ENCODE measurements around the gene PIP5K1B.
"Not testable (repeated sequence)": the region's sequence is repeated elsewhere in the genome, so short reads cannot be mapped to it uniquely, and the experiment has no call there.

PIP5K1B gene

DNA sequence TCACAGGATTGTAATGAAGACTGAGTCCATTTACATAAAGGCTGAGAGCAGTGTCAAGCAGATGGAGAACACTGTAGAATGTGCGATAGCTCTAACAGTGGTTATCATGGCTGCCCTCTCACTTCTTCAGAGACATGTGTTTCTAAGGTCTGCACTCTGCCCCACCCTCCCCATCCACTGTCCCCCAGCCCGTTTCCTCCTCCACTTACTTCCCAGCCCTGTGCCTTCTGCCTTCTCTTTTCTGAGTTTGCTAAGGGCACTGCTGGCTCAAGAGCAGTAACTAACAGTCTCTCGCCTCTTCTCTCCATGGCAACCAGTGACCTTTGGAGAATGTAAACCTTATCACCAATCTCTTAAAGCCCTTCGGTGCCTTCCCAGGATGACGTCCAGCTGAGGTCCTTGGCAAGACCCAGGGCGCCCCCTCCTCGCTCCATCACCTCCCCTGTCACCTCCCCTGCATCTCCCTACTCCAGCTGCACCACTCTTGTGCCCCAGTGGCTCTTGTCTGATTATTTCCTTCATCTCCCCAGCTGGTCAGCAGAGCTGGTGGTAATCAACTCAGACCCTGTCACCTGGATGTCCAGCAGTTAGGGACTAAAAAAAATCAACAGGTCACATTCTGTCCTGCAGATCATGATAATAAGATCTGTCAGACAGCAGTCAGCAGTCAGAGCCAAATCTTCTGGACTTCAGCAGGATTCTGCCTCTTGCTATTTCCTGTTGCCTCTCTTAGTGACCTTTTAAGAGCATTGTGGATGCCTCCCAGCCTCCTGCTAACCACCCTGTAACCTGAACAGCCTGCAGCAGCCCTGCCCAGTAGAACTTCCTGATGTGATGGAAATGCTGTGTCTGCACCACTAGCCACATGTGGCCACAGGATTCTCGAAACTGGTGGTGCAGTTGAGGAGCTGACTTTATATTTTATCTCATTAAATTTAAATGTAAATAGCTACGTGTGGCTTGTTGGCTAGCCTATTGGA lies 339.5 kb downstream of the PIP5K1B start:
- no peak for DNase-seq

GRCh38 chr9:69045821-69046220 lies 340.8 kb downstream of the PIP5K1B start:
- no peak for DNase-seq

DNA sequence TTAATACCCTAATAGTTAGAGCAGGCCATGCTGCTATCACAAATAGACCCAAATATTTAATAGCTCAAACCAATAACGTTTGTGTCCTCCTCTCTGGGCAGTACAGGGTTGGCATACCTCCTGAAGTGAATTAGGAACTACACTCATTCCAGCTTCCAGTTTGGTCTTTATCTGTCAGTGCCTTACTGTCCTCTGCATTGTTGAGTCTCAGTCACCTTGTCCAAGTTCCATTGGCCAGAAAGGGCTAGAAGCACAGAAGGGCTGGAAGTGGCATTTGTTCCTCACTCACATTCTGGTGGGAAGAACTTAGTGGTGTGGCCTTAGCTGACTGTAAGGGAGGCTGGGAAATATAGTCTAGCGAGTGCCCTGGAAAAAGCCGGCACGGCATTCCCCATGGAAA lies 341.7 kb downstream of the PIP5K1B start:
- DNase-seq = no peak

DNA sequence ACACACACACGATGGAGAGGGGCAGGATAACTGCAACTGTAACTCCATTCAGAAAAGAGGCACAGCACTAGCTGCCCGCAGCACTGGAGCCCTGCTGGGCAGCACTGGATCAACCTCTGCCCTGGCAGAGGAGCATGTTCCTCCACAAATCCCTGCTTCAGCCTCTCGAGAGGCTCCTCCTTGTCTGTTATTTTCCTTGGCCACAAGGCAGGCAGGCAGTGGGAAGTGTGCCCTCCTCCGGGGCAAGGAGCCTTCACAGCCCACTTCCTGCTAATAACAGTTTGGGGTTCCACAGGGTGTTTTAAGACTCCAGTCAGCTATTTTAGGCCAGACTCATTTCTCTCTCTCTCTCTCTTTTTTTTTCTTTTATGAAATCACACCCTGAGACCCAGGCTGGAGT lies 342.3 kb downstream of the PIP5K1B start:
- DNase-seq = no peak

DNA sequence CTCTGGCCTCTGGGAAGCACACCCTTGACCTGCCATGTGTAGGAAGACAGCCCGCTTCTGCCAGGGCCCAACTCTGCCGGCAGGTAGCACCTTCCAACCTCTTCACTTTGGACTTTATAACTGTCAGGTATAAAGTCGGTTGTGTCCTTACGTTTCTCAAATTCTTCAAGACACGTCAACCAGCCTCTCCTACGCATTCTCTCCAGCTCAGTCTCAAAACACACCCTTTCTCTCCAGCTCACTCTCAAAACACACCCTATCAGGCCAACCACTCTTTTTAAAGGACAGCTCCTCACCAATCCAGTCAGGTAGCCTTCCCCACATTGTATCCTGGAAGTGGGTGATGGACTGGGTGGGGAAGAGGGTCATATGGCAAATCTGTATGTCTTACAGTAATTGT lies 344.1 kb downstream of the PIP5K1B start:
- DNase-seq = no peak

- DNase-seq = not testable (repeated sequence)
These were observed 345.9 kb downstream of the PIP5K1B start for GRCh38 chr9:69050936-69051335.

- no peak for DNase-seq
These were observed 349.9 kb downstream of the PIP5K1B start for GRCh38 chr9:69054989-69055388.

GRCh38 chr9:69056191-69056815 lies 351.3 kb downstream of the PIP5K1B start:
- no peak for DNase-seq

DNA sequence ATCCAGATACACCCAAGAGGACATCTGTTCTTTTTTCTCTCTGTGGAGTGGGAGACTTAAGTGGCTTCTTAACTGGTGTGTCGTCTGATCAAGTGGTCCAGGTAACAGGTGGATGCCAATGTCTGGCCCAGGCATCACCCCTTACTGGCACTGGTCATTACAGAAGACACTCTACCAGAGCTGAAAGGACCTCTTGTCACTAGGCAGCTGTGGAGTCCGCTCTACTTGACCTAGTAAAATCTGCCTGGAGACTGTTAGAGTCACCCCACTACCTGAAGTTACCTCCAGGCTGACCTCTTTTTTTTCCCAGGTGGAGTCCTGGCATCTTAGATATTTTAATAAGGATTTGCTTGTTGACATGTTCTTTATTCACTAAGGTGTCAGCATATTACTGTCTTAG lies 353.1 kb downstream of the PIP5K1B start:
- no peak for DNase-seq
